Chondrocyte (in vitro differentiated cells): ENCODE results near the gene TUBA1C. TPM values are rescaled to one million over a fixed set of nuclear protein-coding genes. Genes with fewer than 3 reads are reported as not detected.
A peak's percentile ranks its signal among the peaks of the same experiment; 100 is the strongest.

Experiments used
- DNase-seq: peaks from one replicate; pipeline ENCODE4 v3.0.0; 2021; ENCODE audit warnings: mixed read lengths, low spot score
- H3K27ac Mint-ChIP-seq: one replicate; pipeline ENCODE4 v1.8.0; 2021; ENCODE audit warnings: mild to moderate bottlenecking, moderate library complexity, mixed read lengths; ENCODE audit not compliant: unreplicated experiment
- H3K27me3 Mint-ChIP-seq: 2 replicates; pipeline ENCODE4 v1.8.0; 2021; ENCODE audit warnings: low read depth, mixed read lengths
- H3K36me3 Mint-ChIP-seq: 2 replicates; pipeline ENCODE4 v1.8.0; 2021; ENCODE audit warnings: low read depth, mixed read lengths
- H3K4me1 Mint-ChIP-seq: 2 replicates; pipeline ENCODE4 v1.8.0; 2021; ENCODE audit warnings: low read depth, mild to moderate bottlenecking, mixed read lengths
- H3K4me3 Mint-ChIP-seq: one replicate; pipeline ENCODE4 v1.8.0; 2021; ENCODE audit warnings: mild to moderate bottlenecking, moderate library complexity, mixed read lengths; ENCODE audit not compliant: unreplicated experiment
- H3K9me3 Mint-ChIP-seq: 2 replicates; pipeline ENCODE4 v1.8.0; 2021; ENCODE audit warnings: low read depth, mixed read lengths
- CTCF ChIP-seq: fragments of 200-600 bp; sonication (generic); IDR thresholded peaks from 2 replicates; pipeline ENCODE4 v1.5.0; 2021; ENCODE audit warnings: antibody characterized with exemption, mild to moderate bottlenecking, moderate library complexity
- total RNA-seq: library from RNA; stranded (reverse); gene quantifications from 3 replicates; pipeline ENCODE4 v1.2.1, GENCODE V29; 2021

The TUBA1C gene
- total RNA-seq, 1 donor from 2014 or later = 171 TPM

GRCh38 chr12:49322367-49322707 lies 57.5 kb downstream of the TUBA1C start:
- H3K27ac Mint-ChIP-seq = peak overlapping the region; percentile 57
- TF ChIP-seq CTCF = no peak
- H3K36me3 Mint-ChIP-seq = no peaks in the 10 kb centered on the region

GRCh38 chr12:49322708-49323523 lies 58.0 kb downstream of the TUBA1C start, which contains the start of gene TROAP:
Gene TROAP (plus strand): TSS chr12:49323255. CDS start chr12:49323609, 354 bp downstream.
- H3K27ac Mint-ChIP-seq = peak within 1 kb of the TSS; percentile 95
- peaks cover 22% of the 10 kb centered on the region for H3K4me1 Mint-ChIP-seq
- no peaks in the 10 kb centered on the region for H3K9me3 Mint-ChIP-seq
- H3K36me3 Mint-ChIP-seq = peaks cover 2% of the 10 kb centered on the region
- peak within 1 kb of the TSS; percentile 95 for H3K4me3 Mint-ChIP-seq
- H3K27me3 Mint-ChIP-seq = peaks cover 1% of the 10 kb centered on the region
- DNase-seq = peak; percentile 99
- no peak for TF ChIP-seq CTCF

More at GRCh38 chr12:49322367-49322707, 57.5 kb downstream of the TUBA1C start:
- DNase-seq = no peak
- H3K27me3 Mint-ChIP-seq = peaks cover 1% of the 10 kb centered on the region
- H3K4me1 Mint-ChIP-seq = peaks cover 22% of the 10 kb centered on the region
- peak overlapping the region; percentile 95 for H3K4me3 Mint-ChIP-seq
- H3K9me3 Mint-ChIP-seq = no peaks in the 10 kb centered on the region

GRCh38 chr12:49323524-49324097 lies 58.7 kb downstream of the TUBA1C start:
- DNase-seq = peak; percentile 38

More at GRCh38 chr12:49323524-49324097, 58.7 kb downstream of the TUBA1C start:
- H3K27me3 Mint-ChIP-seq = no peaks in the 10 kb centered on the region
- no peaks in the 10 kb centered on the region for H3K9me3 Mint-ChIP-seq
- peaks cover 2% of the 10 kb centered on the region for H3K36me3 Mint-ChIP-seq
- no peak for TF ChIP-seq CTCF
- peak overlapping the region; percentile 95 for H3K4me3 Mint-ChIP-seq
- peaks cover 22% of the 10 kb centered on the region for H3K4me1 Mint-ChIP-seq
- H3K27ac Mint-ChIP-seq = peak overlapping the region; percentile 95

Other genes starting within 250 kb of the TUBA1C start
- 61.5 to 77.1 TPM (median 61.7 TPM) in 3 replicates for gene PRKAG1, start 246.3 kb upstream of the TUBA1C start, total RNA-seq
- gene KMT2D, start 204.3 kb upstream of the TUBA1C start, total RNA-seq = 65.4 to 73.8 TPM (median 70.7 TPM) in 3 replicates
- 0.64 to 0.95 TPM in 2 of 3 replicates, not detected in the other for gene RHEBL1, start 195.1 kb upstream of the TUBA1C start, total RNA-seq
- 0.07 TPM in 1 of 3 replicates, not detected in the others for gene DHH, start 170.3 kb upstream of the TUBA1C start, total RNA-seq
- 37.0 to 47.3 TPM (median 46.9 TPM) in 3 replicates for gene LMBR1L, start 154.2 kb upstream of the TUBA1C start, total RNA-seq
- 544 to 857 TPM (median 551 TPM) in 3 replicates for gene TUBA1B, start 133.7 kb upstream of the TUBA1C start, total RNA-seq
- gene TUBA1A, start 76.0 kb upstream of the TUBA1C start, total RNA-seq = 431 to 551 TPM (median 437 TPM) in 3 replicates
- not detected in 3 replicates for gene PRPH, start 30.1 kb downstream of the TUBA1C start, total RNA-seq
- 4.0 to 6.5 TPM (median 6.2 TPM) in 3 replicates for gene TROAP, start 58.2 kb downstream of the TUBA1C start, total RNA-seq
- gene C1QL4, start 72.1 kb downstream of the TUBA1C start, total RNA-seq = 0.33 to 0.60 TPM (median 0.46 TPM) in 3 replicates
- gene DNAJC22, start 81.8 kb downstream of the TUBA1C start, total RNA-seq = 0.36 to 1.1 TPM (median 0.50 TPM) in 3 replicates
- 24.1 to 26.2 TPM (median 24.2 TPM) in 3 replicates for gene SPATS2, start 102.4 kb downstream of the TUBA1C start, total RNA-seq